GM12878 (cell line): Measurements from ENCODE around the gene TAGLN. TPM values are rescaled to one million over a fixed set of nuclear protein-coding genes. Genes with fewer than 3 reads are reported as not detected.

ENCODE experiments used
- CBFB ChIP-seq: IDR thresholded peaks from 2 replicates; pipeline ENCODE4 v1.6.1; 2016; ENCODE audit warnings: antibody characterized with exemption, low read depth
- FOXK2 ChIP-seq: fragments of 450-650 bp; IDR thresholded peaks from 2 replicates; pipeline ENCODE4 v1.6.1; 2017; ENCODE audit warnings: mild to moderate bottlenecking, moderate library complexity
- RELA ChIP-seq: fragments of 450-650 bp; IDR thresholded peaks from 2 replicates; pipeline ENCODE4 v1.8.0; 2014; ENCODE audit warnings: borderline replicate concordance; ENCODE audit not compliant: partially characterized antibody
- SMARCA5 ChIP-seq: fragments of 450-650 bp; IDR thresholded peaks from 2 replicates; pipeline ENCODE4 v1.6.1; 2017; ENCODE audit warnings: mild to moderate bottlenecking
- TAF1 ChIP-seq: IDR thresholded peaks from 2 replicates; pipeline ENCODE4 v1.6.1; 2011; ENCODE audit warnings: mild to moderate bottlenecking, low read depth, low read length, borderline replicate concordance
- ZNF384 ChIP-seq: IDR thresholded peaks from 2 replicates; pipeline ENCODE4 v1.6.1; 2012; ENCODE audit warnings: low read depth, mild to moderate bottlenecking, low read length, improper control_type of control experiment, borderline replicate concordance
- polyA plus RNA-seq, 11 experiments: library from polyadenylated mRNA; depleted of rRNA in 4 of 11; unstranded in 6 of 11; stranded (reverse) in 5 of 11; fragments of >200 nt; fragmentation: Nextera tagmentation in 4 of 11; fragmentation: Illumina TruSeq in 1 of 11; extraction: Ambion mirVana in 4 of 11; extraction: Trizol in 1 of 11; gene quantifications; 1 replicate in 1 of 11; 2 replicates in 10 of 11; pipeline versions ENCODE4 v1.2.1 to v1.2.3, GENCODE V29; 2011 to 2016; ENCODE audit warnings: inconsistent platforms in 2 of 11, missing spikeins in 2 of 11, low read depth in 1 of 11
- total RNA-seq, 4 experiments: library from RNA; depleted of rRNA in 3 of 4; stranded (reverse); fragments of >200 nt in 3 of 4; fragmentation: Illumina TruSeq in 1 of 4; extraction: Trizol in 1 of 4; gene quantifications; 2 replicates each; pipeline versions ENCODE4 v1.2.1 to v1.2.3, GENCODE V29; 2013 to 2021
- TF ChIP-seq, protein P1 (sequence below): IDR thresholded peaks from 2 replicates; pipeline ENCODE4 v1.6.1; 2012; ENCODE audit warnings: improper control_type of control experiment, low read depth, low read length; ENCODE audit not compliant: insufficient replicate concordance
- TF ChIP-seq, protein P2 (sequence below): fragments of 450-650 bp; conservative IDR thresholded peaks from 2 replicates; pipeline ENCODE4 v1.6.1; 2017; ENCODE audit warnings: mild to moderate bottlenecking, moderate library complexity

TAGLN gene
- total and polyA plus RNA-seq, 10 of the 15 experiments (the other 5 are each of a cell fraction or from before 2014, with no cell fraction given) = 0.26 to 4.6 (median 1.7) TPM

DNA sequence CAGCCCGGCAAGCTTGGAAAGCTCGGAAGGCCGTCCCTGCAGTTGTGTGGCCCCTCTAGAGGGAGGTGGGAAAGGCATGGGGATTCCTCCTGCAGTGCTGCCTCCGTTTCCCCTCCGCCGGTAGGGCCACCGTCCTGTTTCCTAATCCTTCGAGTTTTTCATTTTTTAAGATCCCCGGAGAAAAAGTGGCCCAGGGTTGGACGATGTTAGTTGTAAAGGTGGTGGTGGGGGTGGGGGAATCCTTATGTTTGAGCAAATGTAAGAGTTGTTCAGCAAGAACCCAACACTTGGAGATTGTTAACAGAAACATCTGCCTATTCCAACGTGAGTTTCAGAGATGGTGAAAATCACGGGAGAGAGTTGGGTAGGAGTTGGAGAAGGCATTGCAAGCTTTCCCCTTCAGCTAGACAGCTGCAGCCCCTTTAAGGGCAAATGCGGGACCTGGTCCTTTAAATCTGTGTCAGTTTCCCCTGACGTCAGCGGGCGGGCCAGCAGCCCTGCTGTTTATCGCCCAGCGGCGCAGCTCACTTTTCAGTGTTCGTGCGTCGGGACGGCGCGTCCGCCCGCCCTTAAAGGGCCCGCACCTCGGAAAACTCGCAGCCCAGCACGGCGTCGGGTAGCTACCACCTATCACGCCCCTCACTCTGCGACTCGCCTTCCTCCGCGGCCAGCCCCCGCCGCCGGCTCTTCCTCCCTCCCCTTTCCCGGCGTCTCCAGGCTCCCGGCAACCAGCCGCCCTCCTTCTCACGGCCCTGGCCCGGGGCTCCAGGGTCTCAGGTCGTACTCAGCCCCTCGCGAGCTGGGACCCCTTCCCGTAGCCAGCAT, 20.7 kb upstream of the TAGLN start, which contains the start of gene SIDT2 (continued):
- TF ChIP-seq, protein P1, sequence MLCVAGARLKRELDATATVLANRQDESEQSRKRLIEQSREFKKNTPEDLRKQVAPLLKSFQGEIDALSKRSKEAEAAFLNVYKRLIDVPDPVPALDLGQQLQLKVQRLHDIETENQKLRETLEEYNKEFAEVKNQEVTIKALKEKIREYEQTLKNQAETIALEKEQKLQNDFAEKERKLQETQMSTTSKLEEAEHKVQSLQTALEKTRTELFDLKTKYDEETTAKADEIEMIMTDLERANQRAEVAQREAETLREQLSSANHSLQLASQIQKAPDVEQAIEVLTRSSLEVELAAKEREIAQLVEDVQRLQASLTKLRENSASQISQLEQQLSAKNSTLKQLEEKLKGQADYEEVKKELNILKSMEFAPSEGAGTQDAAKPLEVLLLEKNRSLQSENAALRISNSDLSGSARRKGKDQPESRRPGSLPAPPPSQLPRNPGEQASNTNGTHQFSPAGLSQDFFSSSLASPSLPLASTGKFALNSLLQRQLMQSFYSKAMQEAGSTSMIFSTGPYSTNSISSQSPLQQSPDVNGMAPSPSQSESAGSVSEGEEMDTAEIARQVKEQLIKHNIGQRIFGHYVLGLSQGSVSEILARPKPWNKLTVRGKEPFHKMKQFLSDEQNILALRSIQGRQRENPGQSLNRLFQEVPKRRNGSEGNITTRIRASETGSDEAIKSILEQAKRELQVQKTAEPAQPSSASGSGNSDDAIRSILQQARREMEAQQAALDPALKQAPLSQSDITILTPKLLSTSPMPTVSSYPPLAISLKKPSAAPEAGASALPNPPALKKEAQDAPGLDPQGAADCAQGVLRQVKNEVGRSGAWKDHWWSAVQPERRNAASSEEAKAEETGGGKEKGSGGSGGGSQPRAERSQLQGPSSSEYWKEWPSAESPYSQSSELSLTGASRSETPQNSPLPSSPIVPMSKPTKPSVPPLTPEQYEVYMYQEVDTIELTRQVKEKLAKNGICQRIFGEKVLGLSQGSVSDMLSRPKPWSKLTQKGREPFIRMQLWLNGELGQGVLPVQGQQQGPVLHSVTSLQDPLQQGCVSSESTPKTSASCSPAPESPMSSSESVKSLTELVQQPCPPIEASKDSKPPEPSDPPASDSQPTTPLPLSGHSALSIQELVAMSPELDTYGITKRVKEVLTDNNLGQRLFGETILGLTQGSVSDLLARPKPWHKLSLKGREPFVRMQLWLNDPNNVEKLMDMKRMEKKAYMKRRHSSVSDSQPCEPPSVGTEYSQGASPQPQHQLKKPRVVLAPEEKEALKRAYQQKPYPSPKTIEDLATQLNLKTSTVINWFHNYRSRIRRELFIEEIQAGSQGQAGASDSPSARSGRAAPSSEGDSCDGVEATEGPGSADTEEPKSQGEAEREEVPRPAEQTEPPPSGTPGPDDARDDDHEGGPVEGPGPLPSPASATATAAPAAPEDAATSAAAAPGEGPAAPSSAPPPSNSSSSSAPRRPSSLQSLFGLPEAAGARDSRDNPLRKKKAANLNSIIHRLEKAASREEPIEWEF = no peak
- TF ChIP-seq FOXK2 (peak; percentile 83), ZNF384 (no peak), CBFB (no peak), RELA (no peak), SMARCA5 (no peak), TAF1 (peak; percentile 66)
- TF ChIP-seq, protein P2, sequence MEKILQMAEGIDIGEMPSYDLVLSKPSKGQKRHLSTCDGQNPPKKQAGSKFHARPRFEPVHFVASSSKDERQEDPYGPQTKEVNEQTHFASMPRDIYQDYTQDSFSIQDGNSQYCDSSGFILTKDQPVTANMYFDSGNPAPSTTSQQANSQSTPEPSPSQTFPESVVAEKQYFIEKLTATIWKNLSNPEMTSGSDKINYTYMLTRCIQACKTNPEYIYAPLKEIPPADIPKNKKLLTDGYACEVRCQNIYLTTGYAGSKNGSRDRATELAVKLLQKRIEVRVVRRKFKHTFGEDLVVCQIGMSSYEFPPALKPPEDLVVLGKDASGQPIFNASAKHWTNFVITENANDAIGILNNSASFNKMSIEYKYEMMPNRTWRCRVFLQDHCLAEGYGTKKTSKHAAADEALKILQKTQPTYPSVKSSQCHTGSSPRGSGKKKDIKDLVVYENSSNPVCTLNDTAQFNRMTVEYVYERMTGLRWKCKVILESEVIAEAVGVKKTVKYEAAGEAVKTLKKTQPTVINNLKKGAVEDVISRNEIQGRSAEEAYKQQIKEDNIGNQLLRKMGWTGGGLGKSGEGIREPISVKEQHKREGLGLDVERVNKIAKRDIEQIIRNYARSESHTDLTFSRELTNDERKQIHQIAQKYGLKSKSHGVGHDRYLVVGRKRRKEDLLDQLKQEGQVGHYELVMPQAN = peak; percentile 35
